HepG2 (cell line): Measurements from ENCODE around the gene SARS2. TPM values are rescaled to one million over a fixed set of nuclear protein-coding genes. Genes with fewer than 3 reads are reported as not detected.

Experiments
- CAMTA2 ChIP-seq: sonication (generic); formaldehyde crosslinking; IDR thresholded peaks from 2 replicates; pipeline ENCODE4 v1.4.0; 2020; ENCODE audit warnings: mild to moderate bottlenecking, missing genetic modification reagents, borderline replicate concordance
- CHD4 ChIP-seq: fragments of 200-600 bp; sonication (generic); IDR thresholded peaks from 2 replicates; pipeline ENCODE4 v1.7.0; 2017; ENCODE audit warnings: mild to moderate bottlenecking, low read length, borderline replicate concordance
- FOXC1 ChIP-seq: sonication (generic); formaldehyde crosslinking; IDR thresholded peaks from 2 replicates; pipeline ENCODE4 v1.8.0; 2022; ENCODE audit warnings: mild to moderate bottlenecking, missing genetic modification reagents, borderline replicate concordance
- GMEB1 ChIP-seq: sonication (generic); formaldehyde crosslinking; IDR thresholded peaks from 2 replicates; pipeline ENCODE4 v1.5.1; 2020; ENCODE audit warnings: missing genetic modification reagents, mild to moderate bottlenecking, borderline replicate concordance
- JARID2 ChIP-seq: sonication (generic); formaldehyde crosslinking; IDR thresholded peaks from 2 replicates; pipeline ENCODE4 v1.8.1; 2023; ENCODE audit warnings: missing genetic modification reagents, inconsistent platforms; ENCODE audit not compliant: insufficient replicate concordance
- JUND ChIP-seq: sonication (generic); formaldehyde crosslinking; IDR thresholded peaks from 2 replicates; pipeline ENCODE4 v1.8.0; 2022; ENCODE audit warnings: mild to moderate bottlenecking, missing genetic modification reagents
- KDM5A ChIP-seq: fragments of 200-600 bp; sonication (generic); IDR thresholded peaks from 2 replicates; pipeline ENCODE4 v1.7.0; 2018; ENCODE audit warnings: antibody characterized with exemption, mild to moderate bottlenecking, low read length, borderline replicate concordance
- KLF12 ChIP-seq: sonication (generic); formaldehyde crosslinking; IDR thresholded peaks from 2 replicates; pipeline ENCODE4 v1.4.0; 2020; ENCODE audit warnings: missing genetic modification reagents, borderline replicate concordance
- KMT2B ChIP-seq: IDR thresholded peaks from 2 replicates; pipeline ENCODE4 v1.6.1; 2016; ENCODE audit warnings: missing genetic modification reagents, missing compliant biosample characterization
- MEIS1 ChIP-seq: sonication (generic); formaldehyde crosslinking; IDR thresholded peaks from 2 replicates; pipeline ENCODE4 v1.9.0; 2021; ENCODE audit warnings: mild to moderate bottlenecking, missing genetic modification reagents, moderate library complexity, borderline replicate concordance
- MEIS2 ChIP-seq: sonication (generic); formaldehyde crosslinking; IDR thresholded peaks from 2 replicates; pipeline ENCODE4 v1.9.0; 2021; ENCODE audit warnings: mild to moderate bottlenecking, missing genetic modification reagents
- NFAT5 ChIP-seq: sonication (generic); formaldehyde crosslinking; IDR thresholded peaks from 2 replicates; pipeline ENCODE4 v1.4.0; 2020; ENCODE audit warnings: missing genetic modification reagents
- NFATC3 ChIP-seq: sonication (generic); formaldehyde crosslinking; IDR thresholded peaks from 2 replicates; pipeline ENCODE4 v1.5.1; 2020; ENCODE audit warnings: mild to moderate bottlenecking, missing genetic modification reagents
- NFKB2 ChIP-seq: sonication (generic); formaldehyde crosslinking; IDR thresholded peaks from 2 replicates; pipeline ENCODE4 v1.4.0; 2020; ENCODE audit warnings: missing genetic modification reagents, borderline replicate concordance
- ONECUT2 ChIP-seq: sonication (generic); formaldehyde crosslinking; IDR thresholded peaks from 2 replicates; pipeline ENCODE4 v1.4.0; 2020; ENCODE audit warnings: missing genetic modification reagents
- PCBP1 ChIP-seq: fragments of 200-400 bp; formaldehyde crosslinking; IDR thresholded peaks from 2 replicates; pipeline ENCODE4 v1.6.1; 2017; ENCODE audit warnings: mild to moderate bottlenecking, low read depth, low read length, borderline replicate concordance
- RBAK ChIP-seq: sonication (generic); formaldehyde crosslinking; IDR thresholded peaks from 2 replicates; pipeline ENCODE4 v1.5.1; 2020; ENCODE audit warnings: mild to moderate bottlenecking, missing genetic modification reagents
- RNF2 ChIP-seq: fragments of 450-650 bp; conservative IDR thresholded peaks from 2 replicates; pipeline ENCODE4 v1.6.1; 2016; ENCODE audit warnings: low read depth
- SETDB1 ChIP-seq: sonication (generic); formaldehyde crosslinking; IDR thresholded peaks from 2 replicates; pipeline ENCODE4 v1.5.1; 2020; ENCODE audit warnings: missing genetic modification reagents, mild to moderate bottlenecking, borderline replicate concordance
- SMAD9 ChIP-seq: sonication (generic); formaldehyde crosslinking; IDR thresholded peaks from 2 replicates; pipeline ENCODE4 v1.5.1; 2020; ENCODE audit warnings: mild to moderate bottlenecking, missing genetic modification reagents
- TMF1 ChIP-seq: sonication (generic); formaldehyde crosslinking; IDR thresholded peaks from 2 replicates; pipeline ENCODE4 v1.8.1; 2022; ENCODE audit warnings: low read depth, missing genetic modification reagents
- ZC3H4 ChIP-seq: sonication (generic); formaldehyde crosslinking; IDR thresholded peaks from 2 replicates; pipeline ENCODE4 v1.4.0; 2020; ENCODE audit warnings: missing genetic modification reagents, borderline replicate concordance
- ZNF329 ChIP-seq: sonication (generic); formaldehyde crosslinking; IDR thresholded peaks from 2 replicates; pipeline ENCODE4 v1.9.0; 2021; ENCODE audit warnings: low read depth, mild to moderate bottlenecking, missing genetic modification reagents
- ZNF644 ChIP-seq: IDR thresholded peaks from 2 replicates; pipeline ENCODE4 v1.6.1; 2016; ENCODE audit warnings: low read depth
- ZNF720 ChIP-seq: sonication (generic); formaldehyde crosslinking; IDR thresholded peaks from 2 replicates; pipeline ENCODE4 v1.4.0; 2020; ENCODE audit warnings: missing genetic modification reagents
- polyA plus RNA-seq, 8 experiments: library from polyadenylated mRNA; depleted of rRNA in 3 of 8; stranded (reverse) in 7 of 8; unstranded in 1 of 8; fragments of >200 nt; fragmentation: Illumina TruSeq in 4 of 8; extraction: Trizol in 4 of 8; gene quantifications; 2 replicates each; pipeline versions ENCODE4 v1.2.1 to v1.2.3, GENCODE V29; 2011 to 2016; ENCODE audit warnings: low read depth in 4 of 8, missing spikeins in 1 of 8, mixed read lengths in 1 of 8; ENCODE audit not compliant: insufficient read depth in 1 of 8
- total RNA-seq, 5 experiments: library from RNA; depleted of rRNA; stranded (reverse); fragments of >200 nt; fragmentation: Illumina TruSeq; extraction: Trizol; gene quantifications; 2 replicates each; pipeline ENCODE4 v1.2.3, GENCODE V29; 2016; ENCODE audit warnings: low read depth in 1 of 5

The SARS2 gene
- total and polyA plus RNA-seq, 2 of the 13 experiments (the other 11 are each of a cell fraction or from before 2014, with no cell fraction given) = 40.0 to 48.6 TPM

GRCh38 chr19:38899447-38900201 is 30.9 kb downstream of the SARS2 start, which contains the start of the genes NFKBIB and SIRT2 (continued):
- no peak for TF ChIP-seq NFAT5
- TF ChIP-seq MEIS2 (CRISPR knock-in tag) = peak; percentile 67; the same call in 1 of the 2 replicates
- TF ChIP-seq ZNF644 (CRISPR knock-in tag) = no peak
- no peak for TF ChIP-seq JUND
- peak; percentile 50; the same call in 1 of the 2 replicates for TF ChIP-seq NFKB2 (CRISPR knock-in tag)
- no peak for TF ChIP-seq TMF1
- TF ChIP-seq ONECUT2 = no peak
- no peak for TF ChIP-seq CHD4
- TF ChIP-seq CAMTA2 (CRISPR knock-in tag) = no peak
- no peak for TF ChIP-seq RBAK (CRISPR knock-in tag)
- peak; percentile 36; the same call in 1 of the 2 replicates for TF ChIP-seq KLF12 (CRISPR knock-in tag)
- TF ChIP-seq KMT2B (CRISPR knock-in tag) = peak; percentile 27; the same call in 1 of the 2 replicates
- TF ChIP-seq ZNF329 (CRISPR knock-in tag) = 0 out of 2 replicates have a peak, but pooled peaks have one; percentile 69
- no peak for TF ChIP-seq NFATC3
- no peak for TF ChIP-seq RNF2
- TF ChIP-seq MEIS1 (CRISPR knock-in tag) = no peak
- TF ChIP-seq PCBP1 = 0 out of 2 replicates have a peak, but pooled peaks have one; percentile 90
- TF ChIP-seq ZC3H4 (CRISPR knock-in tag) = no peak
- TF ChIP-seq KDM5A = no peak
- no peak for TF ChIP-seq JARID2
- no peak for TF ChIP-seq FOXC1
- TF ChIP-seq SMAD9 (CRISPR knock-in tag) = no peak
- TF ChIP-seq ZNF720 (CRISPR knock-in tag) = no peak
- no peak for TF ChIP-seq SETDB1 (CRISPR knock-in tag)
- peak; percentile 98 for TF ChIP-seq GMEB1 (CRISPR knock-in tag)
